K562 treated with DMSO at 1 percent for 48 hours (cell line): ENCODE measurements around the gene SEC23IP. TPM values are rescaled to one million over a fixed set of nuclear protein-coding genes. Genes with fewer than 3 reads are reported as not detected.

Experiments
- total RNA-seq: library from RNA; unstranded; fragments of 300-600 nt; gene quantifications from 2 replicates; pipeline ENCODE4 v1.2.3, GENCODE V29; 2022; ENCODE audit warnings: low replicate concordance; ENCODE audit errors: extremely low read depth

The SEC23IP gene
- total RNA-seq = not detected in 2 replicates

GRCh38 chr10:119892188-119893065, at the start of gene SEC23IP:
Gene SEC23IP (plus strand): TSS chr10:119892730. CDS start chr10:119892783, 53 bp downstream.

GRCh38 chr10:119872610-119872859, 20.0 kb upstream of the SEC23IP start, which contains the start of gene MCMBP:
Gene MCMBP (minus strand): TSS chr10:119872843. CDS start chr10:119872584, 259 bp downstream.

Other genes with a start within 250 kb of the SEC23IP start
- gene BAG3, start 241.3 kb upstream of the SEC23IP start, total RNA-seq = not detected in 2 replicates
- gene INPP5F, start 166.7 kb upstream of the SEC23IP start, total RNA-seq = not detected in 2 replicates
- gene MCMBP, start 19.9 kb upstream of the SEC23IP start, total RNA-seq = not detected in 2 replicates